NCI-H345 treated with DMSO at 0.1 percent for 48 hours (cell line): ENCODE results near the gene CORO1A.
"Not testable (repeated sequence)": the region's sequence is repeated elsewhere in the genome, so short reads cannot be mapped to it uniquely, and the experiment has no call there.

ENCODE experiments used
- DNase-seq: peaks from one replicate; lab custom pipeline; 2025; ENCODE audit not compliant: unreplicated experiment; lab: John Stamatoyannopoulos, UW

The CORO1A gene

GRCh38 chr16:30183233-30184095, at the start of gene CORO1A:
Gene CORO1A (plus strand): TSS chr16:30183602. CDS start chr16:30185210, 1,608 bp downstream.
- DNase-seq: peak; percentile 79

DNA sequence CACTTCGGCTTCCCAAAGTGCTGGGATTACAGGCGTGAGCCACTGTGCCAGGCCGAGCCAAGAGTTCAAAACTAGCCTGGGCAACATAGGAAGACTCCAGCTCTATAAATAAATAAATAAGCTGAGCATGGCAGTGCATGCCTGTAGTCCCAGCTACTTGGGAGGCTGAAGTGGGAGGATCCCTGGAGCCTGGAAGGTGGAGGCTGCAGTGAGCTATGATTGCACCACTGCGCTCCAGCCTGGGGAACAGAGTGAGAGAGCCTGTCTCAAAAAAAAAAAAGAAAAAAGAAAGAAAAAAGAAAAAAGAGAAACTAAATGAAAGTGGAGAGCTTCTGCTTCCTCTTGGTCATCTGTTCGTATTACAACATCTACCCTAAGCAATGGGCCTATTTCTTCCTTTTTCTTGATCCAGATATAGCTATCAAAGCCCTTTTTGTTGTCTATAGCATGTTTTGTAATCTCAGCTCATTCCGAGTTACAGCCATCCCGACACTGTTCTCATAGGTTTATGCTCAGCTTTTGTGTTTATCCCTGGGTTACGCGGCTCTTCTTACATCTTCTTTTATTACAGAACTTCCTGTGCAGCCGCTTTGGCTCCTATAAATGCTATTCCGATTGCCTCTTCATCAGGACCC, 46.3 kb upstream of the CORO1A start:
- no peak for DNase-seq

DNA sequence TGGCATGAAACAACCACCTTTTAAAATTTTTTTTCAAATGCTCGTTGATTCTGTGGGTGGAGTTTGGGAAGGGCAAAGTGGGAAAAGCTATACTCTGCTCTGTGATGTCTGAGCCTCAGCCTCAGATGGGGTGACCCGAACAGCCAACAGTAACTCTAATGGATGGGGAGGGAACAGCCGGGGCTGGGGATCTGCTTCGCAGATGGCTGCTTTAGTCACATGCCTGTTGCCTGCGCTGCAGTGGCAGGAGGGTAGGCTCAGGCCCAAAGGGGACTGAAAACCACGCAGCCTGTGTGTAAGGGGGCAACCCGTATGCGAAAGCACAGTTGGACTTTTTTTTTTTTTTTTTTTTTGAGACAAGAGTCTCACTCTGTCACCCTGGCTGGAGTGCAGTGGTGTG, 45.5 kb upstream of the CORO1A start:
- no peak for DNase-seq

DNA sequence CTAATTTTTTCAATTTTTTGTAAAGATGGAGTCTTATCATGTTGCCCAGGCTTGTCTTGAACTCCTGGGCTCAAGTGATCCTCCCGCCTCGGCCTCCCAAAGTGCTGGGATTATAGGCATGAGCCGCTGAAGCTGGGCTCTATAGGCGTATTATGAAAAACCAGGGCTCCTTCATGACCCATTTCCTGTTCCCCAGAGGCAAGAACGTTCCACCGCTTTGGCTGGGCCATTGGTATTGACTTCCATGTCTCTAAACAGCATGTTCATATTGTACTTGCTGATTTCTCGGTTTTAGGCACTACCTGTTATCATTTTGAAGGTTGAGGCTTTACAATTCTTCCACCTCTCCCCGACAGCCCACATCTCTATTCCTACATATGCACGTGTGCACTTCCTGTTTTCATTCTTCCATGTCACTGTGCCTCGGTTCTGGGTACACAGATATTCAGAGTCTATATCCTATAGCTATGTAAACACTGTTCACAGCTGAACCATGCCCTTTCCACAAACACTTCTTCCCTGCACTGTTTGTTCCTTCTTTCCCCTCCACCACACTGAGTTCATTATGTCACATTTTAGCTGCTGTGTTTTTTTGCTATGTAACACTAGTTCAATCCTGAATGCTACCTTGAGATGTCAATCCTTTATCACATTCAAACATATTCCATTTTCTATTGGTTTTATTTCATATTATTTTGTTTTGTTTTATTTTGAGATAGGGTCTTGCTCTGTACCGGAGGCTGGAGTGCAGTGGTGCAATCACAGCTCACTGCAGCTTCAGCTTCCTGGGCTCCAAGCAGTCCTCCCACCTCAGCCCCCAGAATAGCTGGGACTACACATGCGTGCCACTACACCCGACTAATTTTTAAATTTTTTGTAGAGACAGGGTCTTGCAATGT, 43.6 kb upstream of the CORO1A start:
- DNase-seq: peak; percentile 81

DNA sequence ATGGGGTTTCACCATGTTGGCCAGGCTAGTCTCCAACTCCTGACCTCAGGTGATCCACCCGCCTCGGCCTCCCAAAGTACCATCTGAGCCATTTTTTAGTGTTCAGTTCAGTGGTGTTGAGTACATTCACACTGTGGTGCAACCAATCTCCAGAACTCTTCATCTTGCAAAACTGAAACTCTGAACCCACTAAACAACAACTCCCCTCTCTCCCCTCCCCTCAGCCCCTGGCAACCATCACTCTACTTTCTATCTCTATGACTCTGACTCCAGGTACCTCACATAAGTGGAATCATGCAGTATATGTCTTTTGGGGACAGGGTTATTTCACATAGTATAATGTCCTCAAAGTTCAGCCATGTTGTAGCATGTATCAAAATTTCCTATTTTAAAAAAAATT, 41.7 kb upstream of the CORO1A start:
- no peak for DNase-seq

GRCh38 chr16:30142672-30143346, 40.6 kb upstream of the CORO1A start:
- no peak for DNase-seq

DNA sequence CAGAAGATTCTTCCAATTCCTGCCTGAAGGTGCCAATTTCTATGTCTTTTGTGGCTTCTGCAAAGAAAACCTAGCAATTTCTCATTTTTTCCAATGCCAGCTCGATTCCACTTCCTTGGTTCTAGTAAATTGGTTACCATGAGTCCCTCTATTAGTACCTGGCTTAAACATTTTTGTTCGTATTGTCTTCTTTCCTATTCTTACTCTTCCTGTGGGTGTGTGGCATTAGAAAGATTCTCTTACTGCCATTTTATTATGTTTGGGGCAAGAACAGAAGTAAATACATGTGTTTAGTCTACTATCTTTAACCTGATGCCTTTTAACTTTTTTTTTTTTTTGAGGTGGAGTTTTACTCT, 40.1 kb upstream of the CORO1A start:
- no peak for DNase-seq

DNA sequence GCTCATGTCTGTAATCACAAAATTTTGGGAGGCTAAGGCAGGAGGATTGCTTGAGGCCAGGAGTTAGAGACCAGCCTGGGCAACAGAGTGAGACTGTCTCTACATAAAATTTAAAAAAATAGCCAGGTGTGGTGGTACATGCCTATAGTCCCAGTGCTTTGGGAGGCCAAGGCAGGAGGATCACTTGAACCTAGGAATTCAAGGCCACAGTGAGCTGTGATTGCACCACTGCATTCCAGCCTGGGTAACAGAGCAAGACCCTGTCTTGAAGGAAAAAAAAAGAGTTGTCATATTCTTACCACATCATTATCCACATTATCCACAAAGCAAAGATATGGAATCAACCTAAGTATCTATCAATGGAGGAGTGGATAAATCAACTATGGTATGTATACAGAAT, 39.4 kb upstream of the CORO1A start:
- DNase-seq: no peak

DNA sequence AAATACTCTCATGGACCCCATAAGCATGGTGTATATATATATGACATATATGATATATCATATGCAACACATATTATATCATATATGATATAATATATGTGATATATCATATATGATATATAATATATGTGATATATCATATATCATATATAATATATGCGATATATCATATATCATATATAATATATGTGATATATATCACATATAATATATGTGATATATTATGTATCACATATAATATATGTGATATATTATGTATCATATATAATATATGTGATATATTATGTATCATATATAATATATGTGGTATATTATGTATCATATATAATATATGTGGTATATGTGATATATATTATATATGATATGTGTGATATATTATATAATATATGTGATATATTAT, 38.5 kb upstream of the CORO1A start:
- no peak for DNase-seq

GRCh38 chr16:30145657-30146056, 37.7 kb upstream of the CORO1A start:
- no peak for DNase-seq

DNA sequence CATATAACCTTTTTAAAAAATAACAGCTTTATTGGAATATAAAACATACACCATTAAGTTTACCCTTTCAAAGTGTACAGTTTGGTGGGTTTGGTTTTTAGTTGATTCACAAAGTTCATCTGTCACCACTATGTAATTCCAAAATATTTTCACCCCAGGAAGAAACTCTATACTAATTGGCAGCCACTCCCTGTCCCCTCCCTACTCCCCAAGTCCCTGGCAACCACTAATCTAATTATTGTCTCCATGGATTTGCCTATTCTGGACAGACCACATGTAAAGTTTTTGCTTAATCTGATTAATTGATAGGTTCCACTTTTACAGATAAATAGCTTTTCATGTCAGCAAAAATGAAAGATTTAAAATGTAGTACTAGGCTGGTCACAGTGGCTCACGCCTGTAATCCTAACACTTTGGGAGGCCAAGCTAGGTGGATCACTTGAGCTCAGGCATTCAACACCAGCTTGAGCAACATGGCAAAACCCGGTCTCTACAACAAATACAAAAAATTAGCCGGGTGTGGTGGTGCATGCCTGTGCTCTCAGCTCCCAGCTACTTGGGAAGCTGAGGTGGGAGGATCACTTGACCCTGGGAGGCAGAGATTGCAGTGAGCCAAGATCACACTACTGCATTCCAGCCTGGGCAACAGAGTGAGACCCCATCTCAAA, 35.4 kb upstream of the CORO1A start:
- no peak for DNase-seq

DNA sequence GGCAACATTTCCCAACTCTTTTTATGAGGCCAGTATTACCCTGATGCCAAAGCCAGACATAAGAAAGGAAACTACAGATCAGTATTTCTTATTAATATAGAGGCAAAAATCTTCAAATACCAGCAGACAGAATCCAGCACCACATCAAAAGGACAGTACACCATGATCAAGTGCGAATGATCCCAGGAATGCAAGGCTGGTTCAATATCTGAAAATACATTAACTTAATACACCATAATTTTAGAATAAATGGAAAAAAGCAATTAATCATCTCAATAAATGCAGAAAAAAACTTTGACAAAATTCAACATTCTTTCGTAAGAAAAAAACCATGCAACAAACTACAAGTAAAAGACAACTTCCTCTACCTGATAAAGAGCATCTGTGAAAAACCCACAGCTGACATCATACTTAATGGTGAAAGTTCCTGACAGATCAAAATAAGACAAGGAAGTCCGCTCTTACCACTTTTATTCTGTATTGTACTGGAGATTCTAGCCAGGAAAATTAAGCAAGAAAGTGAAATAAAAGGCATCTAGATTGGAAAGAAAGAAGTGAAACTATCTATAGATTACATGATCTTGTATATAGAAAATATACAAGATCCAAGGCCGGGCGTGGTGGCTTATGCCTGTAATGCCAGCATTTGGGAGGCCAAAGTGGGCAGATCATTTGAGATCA, 34.0 kb upstream of the CORO1A start:
- no peak for DNase-seq

- no peak for DNase-seq
These were observed 32.3 kb upstream of the CORO1A start for GRCh38 chr16:30151091-30151490.

DNA sequence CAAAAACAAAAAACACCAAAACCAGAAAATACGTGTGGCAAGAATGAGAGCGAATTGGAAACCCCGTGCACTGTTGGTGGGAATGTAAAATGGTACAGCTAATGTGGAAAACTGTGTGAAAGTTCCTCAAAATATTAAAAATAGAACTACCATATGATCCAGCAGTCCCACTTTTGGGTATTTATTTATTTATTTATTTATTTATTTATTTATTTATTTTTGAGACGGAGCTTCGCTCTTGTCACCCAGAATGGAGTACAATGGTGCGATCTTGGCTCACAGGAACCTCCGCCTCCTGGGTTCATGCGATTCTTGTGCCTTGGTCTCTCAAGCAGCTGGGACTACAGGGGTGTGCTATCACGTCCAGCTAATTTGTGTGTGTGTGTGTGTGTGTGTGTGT, 30.9 kb upstream of the CORO1A start:
- no peak for DNase-seq

- DNase-seq: no peak
These were observed 28.2 kb upstream of the CORO1A start for GRCh38 chr16:30155188-30155587.

GRCh38 chr16:30157214-30157613, 26.2 kb upstream of the CORO1A start:
- DNase-seq: no peak

GRCh38 chr16:30163538-30163937, 19.9 kb upstream of the CORO1A start:
- DNase-seq: no peak

GRCh38 chr16:30166202-30166902, 17.1 kb upstream of the CORO1A start:
- DNase-seq: no peak

- not testable (repeated sequence) for DNase-seq
These were observed 14.7 kb upstream of the CORO1A start for GRCh38 chr16:30168746-30169145.
